OCI-LY3 (cell line): ENCODE data around the gene RPS29.

Experiments
- H2AFZ ChIP-seq: fragments of 200-600, 300-600 bp; shearing (Covaris generic); 2 replicates; pipeline ENCODE4 v1.6.0; 2014; ENCODE audit warnings: antibody characterized with exemption, low read depth, low read length
- H3K27ac ChIP-seq: fragments of 200-600, 300-600 bp; sonication (generic); 2 replicates; pipeline ENCODE4 v1.5.1; 2014; ENCODE audit warnings: mild to moderate bottlenecking, low read length, moderate library complexity, mixed read lengths
- H3K27me3 ChIP-seq: fragments of 200-600, 300-600 bp; sonication (generic); 2 replicates; pipeline ENCODE4 v1.6.1; 2014; ENCODE audit warnings: low read depth, low read length, mixed read lengths
- H3K36me3 ChIP-seq: fragments of 200-600, 300-600 bp; sonication (generic); replicated peaks from 2 replicates; pipeline ENCODE3; 2014; ENCODE audit warnings: low read depth, low read length, mixed read lengths
- H3K4me1 ChIP-seq: fragments of 300-600, 200-600 bp; sonication (generic); 2 replicates; pipeline ENCODE4 v1.6.1; 2014; ENCODE audit warnings: low read length, mixed read lengths
- H3K4me2 ChIP-seq: fragments of 200-600, 300-600 bp; sonication (generic); 2 replicates; pipeline ENCODE4 v1.6.1; 2014; ENCODE audit warnings: low read length, mixed read lengths
- H3K4me3 ChIP-seq: fragments of 300-600, 200-600 bp; sonication (generic); 2 replicates; pipeline ENCODE4 v1.5.1; 2014; ENCODE audit warnings: antibody characterized with exemption, mild to moderate bottlenecking, low read length, moderate library complexity
- H3K79me2 ChIP-seq: fragments of 300-600, 200-600 bp; shearing (Covaris generic); 2 replicates; pipeline ENCODE4 v1.6.1; 2014; ENCODE audit warnings: mild to moderate bottlenecking, low read length, mixed read lengths
- H3K9ac ChIP-seq: fragments of 300-600, 200-600 bp; shearing (Covaris generic); 2 replicates; pipeline ENCODE4 v1.6.0; 2014; ENCODE audit warnings: mild to moderate bottlenecking, low read length, moderate library complexity
- H3K9me3 ChIP-seq: fragments of 200-600, 300-600 bp; shearing (Covaris generic); 2 replicates; pipeline ENCODE4 v1.6.1; 2014; ENCODE audit warnings: low read length, mixed read lengths; ENCODE audit not compliant: insufficient read depth
- H4K20me1 ChIP-seq: fragments of 200-600, 300-600 bp; sonication (generic); 2 replicates; pipeline ENCODE4 v1.6.1; 2016; ENCODE audit warnings: low read length, mixed read lengths; ENCODE audit not compliant: insufficient read depth
- EZH2phosphoT487 ChIP-seq: fragments of 200-600 bp; shearing (Covaris generic); IDR thresholded peaks from 2 replicates; pipeline ENCODE4 v1.6.1; 2018; ENCODE audit warnings: antibody characterized with exemption, mixed run types, low read depth
- TF ChIP-seq, protein P1 (sequence below): fragments of 200-600, 300-600 bp; sonication (generic); IDR thresholded peaks from 2 replicates; pipeline ENCODE4 v1.5.1; 2014; ENCODE audit warnings: antibody characterized with exemption, low read length, low read depth

Gene RPS29

DNA sequence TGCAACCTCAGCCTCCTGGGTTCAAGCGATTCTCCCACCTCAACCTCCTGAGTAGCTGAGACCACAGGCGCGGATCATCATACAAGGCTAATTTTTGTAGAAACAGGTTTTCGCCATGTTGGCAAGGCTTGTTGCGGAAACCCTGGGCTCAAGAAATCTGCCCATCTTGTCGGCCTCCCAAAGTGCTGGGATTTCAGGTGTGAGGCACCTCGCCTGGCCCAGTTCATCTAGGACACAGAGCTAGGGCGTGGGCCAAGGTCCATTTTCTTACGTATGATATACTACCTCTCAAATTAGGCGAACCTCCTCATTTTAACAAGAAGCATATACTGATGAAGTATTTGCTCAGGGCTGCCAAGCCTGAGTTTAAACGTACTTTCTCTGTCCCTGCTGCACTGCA lies 2.1 kb downstream of the RPS29 start:
- TF ChIP-seq, protein P1, sequence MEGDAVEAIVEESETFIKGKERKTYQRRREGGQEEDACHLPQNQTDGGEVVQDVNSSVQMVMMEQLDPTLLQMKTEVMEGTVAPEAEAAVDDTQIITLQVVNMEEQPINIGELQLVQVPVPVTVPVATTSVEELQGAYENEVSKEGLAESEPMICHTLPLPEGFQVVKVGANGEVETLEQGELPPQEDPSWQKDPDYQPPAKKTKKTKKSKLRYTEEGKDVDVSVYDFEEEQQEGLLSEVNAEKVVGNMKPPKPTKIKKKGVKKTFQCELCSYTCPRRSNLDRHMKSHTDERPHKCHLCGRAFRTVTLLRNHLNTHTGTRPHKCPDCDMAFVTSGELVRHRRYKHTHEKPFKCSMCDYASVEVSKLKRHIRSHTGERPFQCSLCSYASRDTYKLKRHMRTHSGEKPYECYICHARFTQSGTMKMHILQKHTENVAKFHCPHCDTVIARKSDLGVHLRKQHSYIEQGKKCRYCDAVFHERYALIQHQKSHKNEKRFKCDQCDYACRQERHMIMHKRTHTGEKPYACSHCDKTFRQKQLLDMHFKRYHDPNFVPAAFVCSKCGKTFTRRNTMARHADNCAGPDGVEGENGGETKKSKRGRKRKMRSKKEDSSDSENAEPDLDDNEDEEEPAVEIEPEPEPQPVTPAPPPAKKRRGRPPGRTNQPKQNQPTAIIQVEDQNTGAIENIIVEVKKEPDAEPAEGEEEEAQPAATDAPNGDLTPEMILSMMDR: no peak
- no peak for TF ChIP-seq EZH2phosphoT487
- Histone ChIP-seq H3K79me2 (peaks cover 72% of the 10 kb centered on the region), H3K9ac (peak overlapping the region; percentile 98; the same call in 1 of the 2 replicates), H3K27ac (peak overlapping the region; percentile 79), H3K9me3 (no peaks in the 10 kb centered on the region), H4K20me1 (peaks cover 60% of the 10 kb centered on the region), H3K4me3 (peak overlapping the region; percentile 99), H3K4me2 (peak overlapping the region; percentile 81), H3K4me1 (peaks cover 13% of the 10 kb centered on the region), H2AFZ (no peak overlapping the region), H3K27me3 (no peaks in the 10 kb centered on the region), H3K36me3 (peaks cover 51% of the 10 kb centered on the region)

DNA sequence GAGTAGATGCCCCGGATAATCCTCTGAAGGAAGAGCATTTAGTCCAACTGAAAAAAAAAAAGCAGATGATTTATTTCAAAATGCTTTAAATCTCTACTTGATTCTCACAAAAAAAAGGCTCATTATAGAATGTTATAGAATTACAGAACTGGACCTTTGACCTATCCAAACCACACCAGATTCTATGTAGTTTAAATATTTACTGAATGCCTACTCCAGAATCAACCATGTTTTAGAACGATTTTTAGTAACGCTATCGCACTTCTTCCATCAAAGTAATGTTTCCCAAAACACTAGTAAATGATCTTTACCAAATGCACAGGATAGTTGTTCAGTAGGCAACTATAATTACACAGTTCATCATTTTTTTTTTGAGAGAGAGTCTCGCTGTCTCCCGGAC lies 2.6 kb downstream of the RPS29 start:
- H3K27ac ChIP-seq: no peak overlapping the region
- H3K4me3 ChIP-seq: peak overlapping the region; percentile 99; the same call in 1 of the 2 replicates
- H2AFZ ChIP-seq: no peak overlapping the region
- H4K20me1 ChIP-seq: peaks cover 63% of the 10 kb centered on the region
- TF ChIP-seq, protein P1: no peak
- TF ChIP-seq EZH2phosphoT487: no peak
- H3K4me1 ChIP-seq: peaks cover 13% of the 10 kb centered on the region
- peaks cover 51% of the 10 kb centered on the region for H3K36me3 ChIP-seq
- peaks cover 76% of the 10 kb centered on the region for H3K79me2 ChIP-seq
- H3K4me2 ChIP-seq: peak overlapping the region; percentile 81; the same call in 1 of the 2 replicates
- no peak overlapping the region for H3K9ac ChIP-seq
- no peaks in the 10 kb centered on the region for H3K27me3 ChIP-seq
- no peaks in the 10 kb centered on the region for H3K9me3 ChIP-seq

DNA sequence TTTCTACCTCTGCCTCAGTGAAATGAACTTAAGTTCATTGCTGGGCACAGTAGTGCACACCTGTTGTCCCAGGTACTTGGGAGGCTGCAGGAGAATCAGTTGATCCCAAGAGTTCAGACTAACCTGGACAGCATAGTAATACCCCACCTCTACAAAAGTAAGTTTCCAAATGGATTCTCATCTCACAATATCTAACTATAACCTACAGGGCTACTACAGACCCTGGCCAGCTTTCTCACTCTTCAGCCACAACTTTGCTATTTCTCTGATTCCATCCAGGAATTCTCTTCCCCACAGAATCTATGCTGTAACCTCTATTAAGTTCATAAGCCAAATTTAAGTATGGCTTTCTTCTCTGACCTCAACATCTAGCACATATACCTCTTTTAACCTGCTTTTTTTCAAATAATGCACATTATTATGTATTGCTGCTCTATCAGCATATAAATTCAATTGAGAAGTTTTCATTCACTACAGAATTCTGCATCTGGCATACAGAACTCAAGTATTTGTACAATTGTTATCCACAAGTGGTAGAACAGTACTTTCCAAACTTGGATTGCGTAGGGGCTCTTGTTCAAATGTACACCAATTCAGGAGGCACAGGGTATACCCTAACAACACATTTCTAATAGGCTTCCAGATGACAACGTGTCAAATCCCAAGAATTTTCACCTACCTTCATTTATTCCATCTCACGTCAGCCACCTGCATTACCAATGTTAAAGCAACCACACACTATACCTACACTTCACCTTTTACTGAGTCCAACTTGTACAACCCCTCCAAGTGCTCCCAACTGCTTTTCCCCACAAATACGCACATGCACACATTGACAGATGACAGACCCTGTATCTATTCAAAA lies 3.8 kb downstream of the RPS29 start:
- Histone ChIP-seq H3K4me3 (no peak overlapping the region), H2AFZ (no peak overlapping the region), H3K79me2 (peaks cover 77% of the 10 kb centered on the region), H3K27me3 (no peaks in the 10 kb centered on the region), H3K36me3 (peaks cover 58% of the 10 kb centered on the region), H3K9ac (no peak overlapping the region), H4K20me1 (peaks cover 63% of the 10 kb centered on the region), H3K27ac (no peak overlapping the region), H3K4me1 (peaks cover 13% of the 10 kb centered on the region), H3K4me2 (no peak overlapping the region), H3K9me3 (no peaks in the 10 kb centered on the region)
- no peak for TF ChIP-seq EZH2phosphoT487
- TF ChIP-seq, protein P1: no peak

DNA sequence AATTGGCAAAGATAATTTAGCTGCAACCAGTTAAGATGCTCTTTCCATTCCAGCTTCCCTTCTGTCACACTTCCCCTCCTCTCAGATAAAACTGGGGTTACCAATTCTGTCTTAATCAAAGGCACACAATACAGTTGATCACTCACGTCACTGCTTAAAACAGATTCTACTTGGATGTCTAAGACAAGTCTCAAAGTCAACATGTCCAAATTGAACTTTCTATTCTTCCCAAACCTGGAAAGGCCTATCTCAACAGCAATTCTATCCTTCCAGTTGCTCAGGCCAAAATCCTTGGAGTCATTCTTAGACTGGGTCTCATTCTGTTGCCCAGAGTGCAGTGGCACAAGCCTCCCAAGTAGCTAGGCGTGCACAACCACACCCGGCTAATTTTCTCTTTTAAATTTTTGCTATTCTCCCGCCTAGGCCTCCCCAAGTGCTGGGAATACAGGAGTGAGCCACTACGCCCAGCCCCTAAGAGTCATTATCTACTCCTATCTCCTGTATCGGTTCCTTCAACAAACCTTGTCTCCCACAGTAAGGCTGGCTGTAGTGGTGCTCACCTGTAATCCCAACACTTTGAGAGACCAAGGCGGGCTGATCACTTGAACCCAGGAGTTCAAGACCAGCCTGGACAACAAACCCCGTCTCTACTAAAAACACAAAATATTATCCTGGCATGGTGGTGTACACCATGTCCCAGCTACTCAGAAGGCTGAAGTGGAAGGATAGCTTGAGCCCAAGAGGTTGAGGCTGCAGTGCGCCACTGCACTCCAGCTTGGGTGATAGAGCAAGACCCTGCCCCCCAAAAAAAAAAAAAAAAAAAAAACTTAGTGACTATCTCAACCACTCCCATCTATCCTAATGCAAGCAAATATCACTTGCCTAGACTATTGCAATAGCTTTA lies 4.7 kb downstream of the RPS29 start:
- H3K4me2 ChIP-seq: no peak overlapping the region
- H2AFZ ChIP-seq: no peak overlapping the region
- H3K9me3 ChIP-seq: no peaks in the 10 kb centered on the region
- no peak for TF ChIP-seq EZH2phosphoT487
- TF ChIP-seq, protein P1: no peak
- peaks cover 13% of the 10 kb centered on the region for H3K4me1 ChIP-seq
- H3K27me3 ChIP-seq: no peaks in the 10 kb centered on the region
- H3K79me2 ChIP-seq: peaks cover 77% of the 10 kb centered on the region
- no peak overlapping the region for H3K27ac ChIP-seq
- H4K20me1 ChIP-seq: peaks cover 63% of the 10 kb centered on the region
- H3K36me3 ChIP-seq: peaks cover 63% of the 10 kb centered on the region
- H3K9ac ChIP-seq: no peak overlapping the region
- H3K4me3 ChIP-seq: no peak overlapping the region
